HL-60/S4 (cell line): ENCODE data around the gene DRD4.

Experiments used
- in situ Hi-C: fragments of 300-500 bp; cut with MboI; formaldehyde crosslinking; loops from 2 replicates; pipeline ENCODE4 v1.14.3; 2022; ENCODE audit warnings: low sequenced_read_pairs

The DRD4 gene

DNA sequence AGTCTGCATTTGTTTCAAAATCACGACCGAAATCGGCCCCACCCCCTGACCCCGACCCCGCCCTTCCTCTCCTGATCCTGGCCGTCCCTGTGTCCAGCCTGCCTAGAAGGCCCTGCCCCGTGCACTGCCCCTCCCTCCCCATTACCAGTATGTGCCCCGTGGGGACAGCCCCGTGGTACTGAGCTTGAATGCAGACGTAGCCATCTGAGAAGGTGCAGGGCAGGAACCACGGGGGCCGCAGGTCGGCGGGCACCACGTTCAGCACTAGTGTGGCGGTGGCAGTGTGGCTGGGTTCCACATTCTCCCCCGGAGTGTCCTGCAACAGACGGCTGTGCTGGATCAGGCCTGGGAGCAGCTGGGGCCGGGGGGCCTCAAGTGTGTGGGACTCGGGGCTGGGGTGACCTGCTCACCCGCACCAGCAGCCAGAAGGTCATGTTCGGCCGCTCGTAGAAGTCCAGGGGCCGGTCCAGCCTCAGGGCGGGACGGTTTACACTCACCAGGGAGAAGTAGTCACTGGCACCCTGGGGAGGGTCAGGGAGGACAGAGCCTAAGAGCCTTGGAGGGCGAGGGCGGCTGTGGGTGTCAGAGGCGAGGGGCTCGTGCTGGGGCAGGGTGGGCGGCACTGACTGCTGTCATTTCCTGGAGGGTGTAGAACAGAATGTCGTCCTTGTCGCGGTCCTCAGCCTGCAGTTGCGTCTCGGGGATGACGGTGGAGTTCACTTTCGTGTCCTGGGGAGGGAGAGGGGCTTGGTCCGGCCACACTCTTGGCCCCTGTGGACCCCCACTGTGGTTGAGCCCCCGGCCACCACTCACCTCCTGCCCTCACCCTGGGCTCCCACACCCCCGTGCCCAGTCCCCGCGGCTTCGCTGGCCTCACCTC, 15.9 kb upstream of the DRD4 start:
- in situ Hi-C loops, result no loop called here

DNA sequence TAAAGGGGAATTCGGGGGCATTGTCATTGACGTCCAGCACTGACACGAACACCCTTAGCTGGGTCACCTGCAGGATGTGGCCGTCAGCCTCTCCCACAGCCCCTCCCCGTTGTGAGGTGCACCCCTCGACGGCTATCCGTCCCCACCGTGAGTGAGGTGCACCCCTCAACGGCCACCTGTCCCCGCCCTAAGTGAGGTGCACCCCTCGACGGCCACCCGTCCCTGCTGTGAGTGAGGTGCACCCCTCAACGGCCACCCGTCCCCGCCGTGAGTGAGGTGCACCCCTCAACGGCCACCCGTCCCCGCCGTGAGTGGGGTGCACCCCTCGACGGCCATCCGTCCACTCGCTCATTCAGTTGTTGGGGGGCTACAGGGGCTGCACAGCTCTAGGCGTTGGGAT, 15.2 kb upstream of the DRD4 start:
- in situ Hi-C loops, result no loop called here

GRCh38 chr11:623349-623869, 13.7 kb upstream of the DRD4 start:
- in situ Hi-C loops, result no loop called here

DNA sequence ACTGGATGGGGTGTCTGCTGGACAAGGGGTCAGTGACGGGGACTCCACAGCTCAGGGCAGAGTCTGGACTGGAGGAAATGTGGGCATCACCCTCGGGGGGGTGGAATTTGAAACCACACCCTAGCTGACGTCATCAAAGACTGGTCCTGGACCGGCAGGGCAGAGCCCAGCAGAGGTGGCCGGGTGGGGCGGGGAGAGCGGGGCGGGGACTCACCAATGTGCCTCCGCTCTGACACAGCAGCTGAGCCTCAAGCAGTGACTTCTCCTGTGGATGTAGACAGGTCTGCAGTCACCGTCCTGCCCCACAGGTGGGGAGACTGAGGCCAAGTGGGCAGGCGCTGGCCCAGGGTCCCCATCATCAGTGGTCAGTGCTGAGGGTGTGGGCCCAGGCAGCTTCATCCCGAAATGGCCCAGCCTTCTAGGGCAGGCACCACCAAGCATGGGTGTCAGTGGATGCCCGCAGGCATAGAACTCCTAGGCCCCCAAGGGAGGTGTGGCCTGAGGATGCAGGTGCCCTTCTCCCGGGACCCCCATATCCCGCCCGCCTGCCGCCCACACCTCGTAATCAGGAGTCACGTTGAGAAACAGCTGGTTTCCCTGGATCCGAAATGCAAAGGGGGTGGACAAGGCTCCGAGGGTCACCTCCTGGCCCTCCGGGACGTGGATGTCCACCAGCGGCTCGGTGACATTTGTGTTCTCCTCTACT, 12.9 kb upstream of the DRD4 start:
- in situ Hi-C loops, result no loop called here

DNA sequence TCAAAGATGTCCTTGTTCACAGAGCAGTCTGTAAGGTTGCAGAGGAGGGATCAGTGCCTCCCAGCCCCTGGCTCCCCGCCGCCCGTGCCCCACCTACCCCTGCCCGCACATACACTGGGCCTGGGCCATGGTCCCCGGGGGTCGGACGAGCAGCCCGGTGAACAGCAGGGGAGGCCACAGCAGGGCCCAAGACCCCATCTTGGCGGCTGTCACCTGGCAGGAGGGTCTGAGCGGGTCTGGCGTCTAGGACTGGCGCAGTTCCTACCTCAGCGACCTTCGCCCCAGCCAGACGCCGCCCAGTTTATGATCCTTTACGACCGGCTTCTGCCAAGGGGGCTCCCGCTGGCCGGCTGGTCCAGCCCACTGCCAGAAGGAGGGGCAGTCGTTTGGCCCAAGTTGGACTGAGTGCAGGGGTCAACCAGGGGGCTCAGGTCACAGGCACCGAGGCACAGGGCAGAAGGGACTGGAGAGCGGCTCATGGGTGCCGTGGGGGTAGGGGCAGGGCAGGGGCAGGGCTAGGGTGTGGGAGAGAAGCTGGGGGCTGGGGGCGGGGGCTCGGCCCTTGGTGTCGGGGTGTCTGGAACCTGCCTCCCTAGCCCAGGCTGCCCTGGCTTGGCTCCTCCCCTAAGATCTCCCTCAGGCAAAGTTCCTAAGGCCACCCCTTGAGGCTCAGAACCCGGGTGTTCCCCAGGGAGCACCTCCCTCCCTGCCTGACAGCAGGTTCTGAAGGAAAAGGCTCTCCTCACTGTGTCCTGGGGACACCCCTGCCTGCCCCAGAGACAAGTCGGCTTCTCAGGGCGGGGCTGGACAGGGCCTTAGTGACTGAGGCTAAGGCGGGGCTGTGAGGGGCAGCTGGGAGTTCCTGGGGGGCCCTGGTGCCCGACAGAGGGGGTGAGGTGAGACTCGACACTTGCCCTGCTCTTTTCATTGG, 12.1 kb upstream of the DRD4 start, which contains the start of gene CDHR5:
CDHR5 (minus strand) TSS at position 251 of the 931 bp plus-strand sequence; CDS start at position 198, 53 bp downstream.
- in situ Hi-C loops, result no loop called here

DNA sequence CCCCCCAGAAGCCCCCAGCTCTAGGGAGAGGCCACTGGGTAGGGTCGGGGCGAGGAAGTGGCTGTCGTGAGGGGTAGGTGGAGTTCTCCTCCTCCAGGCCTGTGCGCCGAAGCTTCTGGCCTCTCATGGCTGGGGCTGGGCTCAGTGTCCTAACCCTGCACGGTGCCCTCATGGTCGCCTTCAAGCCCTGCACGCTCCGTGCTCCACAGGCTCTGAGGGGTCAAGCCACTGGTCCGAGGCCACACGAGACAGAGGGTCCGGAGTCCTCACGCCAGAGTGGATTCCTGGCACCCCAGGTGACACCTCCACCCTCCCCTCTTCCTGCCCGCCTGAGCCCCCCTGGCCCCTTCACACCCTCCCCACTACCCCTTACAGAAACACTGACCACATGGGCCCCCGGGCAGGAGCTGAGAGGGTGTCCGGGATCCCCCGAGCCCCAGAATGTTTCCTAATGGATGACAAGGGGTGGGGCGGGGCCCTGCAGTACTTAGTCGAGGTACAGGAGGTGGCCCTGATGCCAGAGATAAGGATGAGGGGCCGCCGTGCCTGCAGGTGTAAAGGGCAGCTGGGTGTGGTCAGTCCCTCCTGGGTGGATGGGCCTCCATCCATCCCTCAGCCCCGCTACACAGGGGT, 11.3 kb upstream of the DRD4 start:
- in situ Hi-C loops, result no loop called here

DNA sequence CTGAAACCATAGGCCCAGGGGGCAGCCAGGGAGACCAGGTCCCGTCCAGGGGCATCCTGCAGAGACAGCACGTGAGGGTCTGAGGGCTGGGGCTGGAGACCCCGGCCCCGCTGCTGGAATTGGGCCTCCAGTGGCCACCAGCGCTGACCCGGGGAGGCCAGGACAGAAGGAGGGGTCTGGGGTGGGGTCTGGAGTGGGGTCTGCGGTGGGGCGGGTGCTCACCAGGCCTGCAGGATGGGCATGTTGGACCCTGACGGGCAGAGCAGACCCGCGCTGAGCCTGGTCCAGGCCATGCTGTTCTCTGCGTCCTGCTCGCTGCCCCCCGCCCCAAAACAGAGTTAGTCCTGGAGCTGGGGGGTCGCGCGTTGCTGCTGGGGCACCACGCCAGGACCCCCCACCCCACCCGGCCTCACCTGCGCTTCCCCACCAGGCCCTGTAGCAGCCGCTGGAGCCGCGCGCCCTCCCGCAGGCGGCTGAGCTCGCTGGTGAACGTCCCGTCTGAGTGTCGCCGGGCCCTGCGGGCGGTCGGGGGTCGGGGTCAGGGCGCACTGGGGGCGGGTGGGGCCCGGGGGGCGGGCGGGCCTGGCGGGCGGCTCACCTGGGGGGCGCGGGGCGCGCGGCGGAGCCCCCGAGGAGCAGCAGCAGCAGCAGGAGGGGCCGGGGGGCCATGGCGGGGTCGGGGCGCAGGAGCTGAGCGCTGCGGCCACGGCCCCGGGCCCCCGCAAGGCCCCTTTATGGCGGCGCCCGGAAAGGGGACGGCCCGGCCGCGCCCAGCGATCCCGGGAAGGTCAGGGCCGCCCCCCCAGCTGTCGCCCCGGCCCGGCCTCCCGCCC, 10.4 kb upstream of the DRD4 start, which contains the start of gene SCT:
SCT (minus strand) TSS at position 707 of the 833 bp plus-strand sequence; CDS start at position 669, 38 bp downstream.
- in situ Hi-C loops, result no loop called here

DNA sequence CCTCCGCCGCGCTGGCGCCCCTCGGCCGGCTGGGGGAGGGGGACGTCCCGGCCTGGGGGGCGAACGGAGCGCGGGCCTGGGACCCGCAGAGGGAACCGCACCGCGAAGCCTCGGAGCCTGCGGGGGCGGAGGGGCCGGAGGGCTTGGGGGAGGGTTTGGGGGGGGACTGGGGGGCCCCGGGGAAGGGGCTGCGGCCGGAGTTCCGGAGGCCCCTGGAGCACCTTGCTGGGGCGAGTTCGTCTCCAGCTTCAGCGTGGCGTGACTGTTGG, 9.8 kb upstream of the DRD4 start:
- in situ Hi-C loops, result no loop called here

GRCh38 chr11:628056-628455, 9.0 kb upstream of the DRD4 start:
- in situ Hi-C loops, result no loop called here

DNA sequence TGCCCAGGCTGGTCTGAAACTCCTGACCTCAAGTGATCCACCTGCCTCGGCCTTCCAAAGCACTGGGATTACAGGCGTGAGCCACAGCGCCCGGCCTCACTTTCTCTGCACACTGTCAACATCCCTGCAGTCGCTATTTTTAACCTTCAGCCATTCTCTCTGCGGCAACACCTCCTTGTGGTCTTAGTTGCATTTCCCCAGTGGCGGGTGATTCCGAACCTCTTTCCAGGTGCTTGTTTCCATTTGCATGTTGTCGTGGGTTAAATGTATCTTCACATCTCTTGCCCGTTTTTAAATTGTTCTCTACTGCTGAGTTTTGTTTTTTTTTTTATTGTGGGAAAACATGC, 7.9 kb upstream of the DRD4 start:
- in situ Hi-C loops, result no loop called here

GRCh38 chr11:630871-631270, 6.2 kb upstream of the DRD4 start:
- in situ Hi-C loops, result no loop called here

- in situ Hi-C loops, result no loop called here
Measured at GRCh38 chr11:635945-636510, 1.0 kb upstream of the DRD4 start.

DNA sequence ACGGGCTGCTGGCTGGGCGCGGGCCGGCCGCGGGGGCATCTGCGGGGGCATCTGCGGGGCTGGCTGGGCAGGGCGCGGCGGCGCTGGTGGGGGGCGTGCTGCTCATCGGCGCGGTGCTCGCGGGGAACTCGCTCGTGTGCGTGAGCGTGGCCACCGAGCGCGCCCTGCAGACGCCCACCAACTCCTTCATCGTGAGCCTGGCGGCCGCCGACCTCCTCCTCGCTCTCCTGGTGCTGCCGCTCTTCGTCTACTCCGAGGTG, 194 bp downstream of the DRD4 start:
- in situ Hi-C loops, result no loop called here

GRCh38 chr11:637593-638521, 788 bp downstream of the DRD4 start:
- in situ Hi-C loops, result no loop called here

GRCh38 chr11:638631-639331, 1.7 kb downstream of the DRD4 start:
- in situ Hi-C loops, result no loop called here

- in situ Hi-C loops, result no loop called here
Measured at GRCh38 chr11:639332-639955, 2.4 kb downstream of the DRD4 start.

DNA sequence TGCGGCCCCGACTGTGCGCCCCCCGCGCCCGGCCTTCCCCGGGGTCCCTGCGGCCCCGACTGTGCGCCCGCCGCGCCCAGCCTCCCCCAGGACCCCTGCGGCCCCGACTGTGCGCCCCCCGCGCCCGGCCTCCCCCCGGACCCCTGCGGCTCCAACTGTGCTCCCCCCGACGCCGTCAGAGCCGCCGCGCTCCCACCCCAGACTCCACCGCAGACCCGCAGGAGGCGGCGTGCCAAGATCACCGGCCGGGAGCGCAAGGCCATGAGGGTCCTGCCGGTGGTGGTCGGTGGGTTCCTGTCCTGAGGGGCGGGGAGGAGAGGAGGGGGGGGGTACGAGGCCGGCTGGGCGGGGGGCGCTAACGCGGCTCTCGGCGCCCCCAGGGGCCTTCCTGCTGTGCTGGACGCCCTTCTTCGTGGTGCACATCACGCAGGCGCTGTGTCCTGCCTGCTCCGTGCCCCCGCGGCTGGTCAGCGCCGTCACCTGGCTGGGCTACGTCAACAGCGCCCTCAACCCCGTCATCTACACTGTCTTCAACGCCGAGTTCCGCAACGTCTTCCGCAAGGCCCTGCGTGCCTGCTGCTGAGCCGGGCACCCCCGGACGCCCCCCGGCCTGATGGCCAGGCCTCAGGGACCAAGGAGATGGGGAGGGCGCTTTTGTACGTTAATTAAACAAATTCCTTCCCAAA, 3.1 kb downstream of the DRD4 start:
- in situ Hi-C loops, result no loop called here
